Natural killer cell (primary cell): ENCODE results near the gene MARCO. TPM values are rescaled to one million over a fixed set of nuclear protein-coding genes. Genes with fewer than 3 reads are reported as not detected.
"Not testable (repeated sequence)": the region's sequence is repeated elsewhere in the genome, so short reads cannot be mapped to it uniquely, and the experiment has no call there.

Source experiments
- ATAC-seq, 3 donors: fragments of 150-1000 bp in 2 of 3; fragments of 200-7000 bp in 1 of 3; cut with Tn5 transposase; 1 replicate in 1 of 3; 2 replicates in 2 of 3; pipeline ENCODE4 v1.10.0; 2021; ENCODE audit warnings: mild to moderate bottlenecking in 2 of 3, moderate library complexity in 2 of 3
- DNase-seq, 2 donors: peaks; one replicate each; pipeline versions ENCODE4 v3.0.0 to v3.0.0-alpha.2; 2013 to 2021; ENCODE audit warnings: mixed read lengths in 1 of 2
- H3K27ac ChIP-seq: one replicate; pipeline ENCODE4 v1.5.1; 2013; ENCODE audit warnings: mild to moderate bottlenecking, low read length
- H3K27me3 ChIP-seq: one replicate; pipeline ENCODE4 v1.6.1; 2013; ENCODE audit warnings: low read length; ENCODE audit not compliant: control insufficient read depth, insufficient read depth
- H3K36me3 ChIP-seq: one replicate; pipeline ENCODE4 v1.6.1; 2013; ENCODE audit warnings: low read length; ENCODE audit not compliant: control insufficient read depth, insufficient read depth
- H3K4me1 ChIP-seq: one replicate; pipeline ENCODE4 v1.6.1; 2013; ENCODE audit warnings: low read length; ENCODE audit not compliant: control insufficient read depth, insufficient read depth
- H3K4me3 ChIP-seq: one replicate; pipeline ENCODE4 v1.5.1; 2013; ENCODE audit warnings: low read length
- H3K9me3 ChIP-seq: one replicate; pipeline ENCODE4 v1.6.1; 2013; ENCODE audit warnings: low read length; ENCODE audit not compliant: control insufficient read depth, insufficient read depth
- H3K27ac Mint-ChIP-seq, 2 donors: one replicate each; pipeline ENCODE4 v1.8.0; 2022; ENCODE audit warnings: mild to moderate bottlenecking in 2 of 2, mixed read lengths in 2 of 2, moderate library complexity in 1 of 2
- H3K27me3 Mint-ChIP-seq, 2 donors: one replicate each; pipeline ENCODE4 v1.8.0; 2022; ENCODE audit warnings: low read depth in 2 of 2, mixed read lengths in 2 of 2
- H3K36me3 Mint-ChIP-seq: one replicate; pipeline ENCODE4 v1.8.0; 2022; ENCODE audit warnings: mixed read lengths
- H3K4me1 Mint-ChIP-seq, 2 donors: one replicate each; pipeline ENCODE4 v1.8.0; 2022; ENCODE audit warnings: mixed read lengths in 2 of 2
- H3K4me3 Mint-ChIP-seq: one replicate; pipeline ENCODE4 v1.8.0; 2022; ENCODE audit warnings: mild to moderate bottlenecking, moderate library complexity, mixed read lengths
- H3K9me3 Mint-ChIP-seq, 2 donors: one replicate each; pipeline ENCODE4 v1.8.0; 2022; ENCODE audit warnings: mixed read lengths in 2 of 2
- CTCF ChIP-seq: fragments of 200-600 bp; IDR thresholded peaks from one replicate; pipeline ENCODE4 v1.8.0; 2022; ENCODE audit warnings: antibody characterized with exemption
- WGBS: methylation state at CpG from one replicate; pipeline ENCODE4 v1.1.7; 2013; ENCODE audit warnings: missing lambda C conversion rate; ENCODE audit not compliant: insufficient coverage; 5-methylcytosine and 5-hydroxymethylcytosine counted together
- intact Hi-C: fragments of 100-400 bp; cut with micrococcal nuclease; formaldehyde crosslinking; loops from one replicate; pipeline ENCODE4 v1.14.2; 2022
- total RNA-seq, 4 donors: library from RNA; stranded (reverse); fragments of 120-200 nt in 1 of 4; gene quantifications; one replicate each; pipeline versions ENCODE4 v1.2.3 to v1.2.4, GENCODE V29; 2013 to 2022

The MARCO gene
- total RNA-seq, 3 donors from 2014 or later (not counting 1 experiment from before 2014, with no cell fraction given): 0.38 to 0.75 TPM; not detected in 1

- WGBS: 65% methylated on average over 13 of the region's 13 CpGs
- intact Hi-C loops: no loop called here
- Mint-ChIP-seq H3K27me3 (peaks cover 13 to 21% of the 10 kb centered on the region in 2 donors), H3K9me3 (no peaks in the 10 kb centered on the region), H3K27ac (no peak overlapping the region), H3K4me3 (no peak overlapping the region), H3K4me1 (no peaks in the 10 kb centered on the region), H3K36me3 (no peaks in the 10 kb centered on the region)
- Histone ChIP-seq H3K27me3 (no peaks in the 10 kb centered on the region), H3K27ac (no peak overlapping the region), H3K4me1 (no peaks in the 10 kb centered on the region), H3K9me3 (no peaks in the 10 kb centered on the region), H3K4me3 (no peak overlapping the region), H3K36me3 (no peaks in the 10 kb centered on the region)
- DNase-seq (no peak), ATAC-seq (no peak)
- no peak for TF ChIP-seq CTCF
Measured at GRCh38 chr2:119028327-119029174, 86.6 kb downstream of the MARCO start.

- WGBS: 91% methylated on average over 5 of the region's 5 CpGs
- Histone ChIP-seq H3K27me3 (no peaks in the 10 kb centered on the region), H3K27ac (no peak overlapping the region), H3K4me3 (no peak overlapping the region), H3K36me3 (no peaks in the 10 kb centered on the region), H3K4me1 (no peaks in the 10 kb centered on the region), H3K9me3 (no peaks in the 10 kb centered on the region)
- no peak overlapping the region for H3K27ac Mint-ChIP-seq
- intact Hi-C loops: no loop called here
- ATAC-seq: no peak
- peaks cover 13 to 22% of the 10 kb centered on the region in 2 donors for H3K27me3 Mint-ChIP-seq
- no peak for TF ChIP-seq CTCF
- H3K4me3 Mint-ChIP-seq: no peak overlapping the region
- no peaks in the 10 kb centered on the region for H3K4me1 Mint-ChIP-seq
- peaks cover 1% of the 10 kb centered on the region for H3K36me3 Mint-ChIP-seq
- DNase-seq: no peak
- no peaks in the 10 kb centered on the region for H3K9me3 Mint-ChIP-seq
Measured at GRCh38 chr2:119029297-119029696, 87.3 kb downstream of the MARCO start.

GRCh38 chr2:119037922-119038321 lies 95.9 kb downstream of the MARCO start:
- H3K4me1 Mint-ChIP-seq, H3K9me3 Mint-ChIP-seq, H3K27ac Mint-ChIP-seq, H3K36me3 Mint-ChIP-seq, H3K4me1 ChIP-seq, DNase-seq, H3K27me3 ChIP-seq, H3K27ac ChIP-seq, intact Hi-C loops, H3K4me3 ChIP-seq, H3K9me3 ChIP-seq, ATAC-seq, H3K36me3 ChIP-seq, H3K4me3 Mint-ChIP-seq: not testable (repeated sequence)
- WGBS: 89% methylated on average over 5 of the region's 5 CpGs
- H3K27me3 Mint-ChIP-seq: peaks cover 7 to 10% of the 10 kb centered on the region in 2 donors

GRCh38 chr2:119040730-119041129 lies 98.7 kb downstream of the MARCO start:
- Histone ChIP-seq H3K9me3 (no peaks in the 10 kb centered on the region), H3K4me1 (no peaks in the 10 kb centered on the region), H3K27me3 (no peaks in the 10 kb centered on the region), H3K27ac (no peak overlapping the region), H3K36me3 (no peaks in the 10 kb centered on the region), H3K4me3 (no peak overlapping the region)
- Mint-ChIP-seq H3K27ac (no peak overlapping the region), H3K4me3 (no peak overlapping the region), H3K9me3 (peaks cover under 1 to 2% of the 10 kb centered on the region in 2 donors), H3K27me3 (peaks cover 0 to 10% of the 10 kb centered on the region in 2 donors), H3K4me1 (no peaks in the 10 kb centered on the region), H3K36me3 (no peaks in the 10 kb centered on the region)
- TF ChIP-seq CTCF: no peak
- no peak for ATAC-seq
- intact Hi-C loops: no loop called here
- no peak for DNase-seq
- 84% methylated on average over 11 of the region's 11 CpGs for WGBS

Other genes starting within 250 kb of the MARCO start
- not detected for gene EN1, start 94.5 kb upstream of the MARCO start, total RNA-seq
- not detected for gene C1QL2, start 216.6 kb downstream of the MARCO start, total RNA-seq